ENCODE results near the gene IGFL1.

- TF ChIP-seq CTCF (IDR thresholded peaks at IDR 0.05; ENCODE audit: low read length), result no peak
- no peak for TF ChIP-seq EZH2 (IDR thresholded peaks at IDR 0.05; ENCODE audit: borderline replicate concordance, low read length)
Measured at GRCh38 chr19:46226438-46226973, 3.0 kb upstream of the IGFL1 start.

Data from OCI-LY1 (cell line).